Retinal pigment epithelial cell (primary cell): ENCODE results near the gene ZNRD2.
A peak's percentile ranks its signal among the peaks of the same experiment; 100 is the strongest.

Experiments used
- DNase-seq: peaks from one replicate; pipeline ENCODE4 v3.0.0-alpha.2; 2010; ENCODE audit warnings: low read depth
- H3K4me3 ChIP-seq: 2 replicates; pipeline ENCODE4 v1.5.1; 2011; ENCODE audit warnings: mild to moderate bottlenecking, low read length, control low read depth, moderate library complexity
- TF ChIP-seq, protein P1 (sequence below): conservative IDR thresholded peaks from 2 replicates; pipeline ENCODE4 v1.5.1; 2011; ENCODE audit warnings: low read depth, low read length, control low read depth, inconsistent platforms

ZNRD2 gene

DNA sequence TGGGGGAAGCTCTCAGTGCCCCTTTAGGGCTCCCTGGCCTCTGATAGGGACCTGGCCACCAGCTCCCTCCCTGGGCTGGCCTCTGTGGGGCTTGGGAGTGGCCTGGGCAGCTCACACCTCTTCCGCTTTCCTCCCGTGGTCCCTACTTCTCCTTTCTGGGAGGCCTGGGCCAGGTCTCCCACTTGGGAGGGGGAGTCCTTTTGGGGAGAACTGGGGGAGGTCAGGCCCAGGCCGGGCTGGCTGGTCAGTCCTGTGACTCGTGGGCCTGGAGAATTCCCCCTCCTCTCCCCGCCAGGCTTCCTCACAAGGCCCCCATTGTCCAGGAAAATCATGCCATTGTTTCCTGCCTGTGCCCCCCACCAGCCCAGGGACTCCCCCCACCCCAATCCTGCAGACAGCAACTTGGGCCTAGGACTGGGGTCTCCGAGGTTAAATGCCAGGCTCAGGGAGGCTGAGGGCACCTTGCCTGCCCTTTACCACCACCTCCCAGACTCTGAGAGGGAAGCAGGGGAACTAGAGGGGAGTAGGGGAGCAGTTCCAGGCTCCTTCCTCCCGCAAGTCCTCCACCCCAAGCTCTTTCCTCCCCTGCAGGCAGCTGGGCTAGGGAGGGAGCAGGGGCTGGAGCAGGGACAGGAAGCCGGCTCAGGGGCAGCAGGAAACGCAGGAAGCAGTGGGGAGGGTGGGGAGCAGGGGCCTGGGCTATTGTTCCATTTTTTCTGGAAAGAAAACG lies 40.9 kb downstream of the ZNRD2 start:
- peak overlapping the region; percentile 72 for H3K4me3 ChIP-seq
- TF ChIP-seq, protein P1, sequence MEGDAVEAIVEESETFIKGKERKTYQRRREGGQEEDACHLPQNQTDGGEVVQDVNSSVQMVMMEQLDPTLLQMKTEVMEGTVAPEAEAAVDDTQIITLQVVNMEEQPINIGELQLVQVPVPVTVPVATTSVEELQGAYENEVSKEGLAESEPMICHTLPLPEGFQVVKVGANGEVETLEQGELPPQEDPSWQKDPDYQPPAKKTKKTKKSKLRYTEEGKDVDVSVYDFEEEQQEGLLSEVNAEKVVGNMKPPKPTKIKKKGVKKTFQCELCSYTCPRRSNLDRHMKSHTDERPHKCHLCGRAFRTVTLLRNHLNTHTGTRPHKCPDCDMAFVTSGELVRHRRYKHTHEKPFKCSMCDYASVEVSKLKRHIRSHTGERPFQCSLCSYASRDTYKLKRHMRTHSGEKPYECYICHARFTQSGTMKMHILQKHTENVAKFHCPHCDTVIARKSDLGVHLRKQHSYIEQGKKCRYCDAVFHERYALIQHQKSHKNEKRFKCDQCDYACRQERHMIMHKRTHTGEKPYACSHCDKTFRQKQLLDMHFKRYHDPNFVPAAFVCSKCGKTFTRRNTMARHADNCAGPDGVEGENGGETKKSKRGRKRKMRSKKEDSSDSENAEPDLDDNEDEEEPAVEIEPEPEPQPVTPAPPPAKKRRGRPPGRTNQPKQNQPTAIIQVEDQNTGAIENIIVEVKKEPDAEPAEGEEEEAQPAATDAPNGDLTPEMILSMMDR: no peak
- no peak for DNase-seq

DNA sequence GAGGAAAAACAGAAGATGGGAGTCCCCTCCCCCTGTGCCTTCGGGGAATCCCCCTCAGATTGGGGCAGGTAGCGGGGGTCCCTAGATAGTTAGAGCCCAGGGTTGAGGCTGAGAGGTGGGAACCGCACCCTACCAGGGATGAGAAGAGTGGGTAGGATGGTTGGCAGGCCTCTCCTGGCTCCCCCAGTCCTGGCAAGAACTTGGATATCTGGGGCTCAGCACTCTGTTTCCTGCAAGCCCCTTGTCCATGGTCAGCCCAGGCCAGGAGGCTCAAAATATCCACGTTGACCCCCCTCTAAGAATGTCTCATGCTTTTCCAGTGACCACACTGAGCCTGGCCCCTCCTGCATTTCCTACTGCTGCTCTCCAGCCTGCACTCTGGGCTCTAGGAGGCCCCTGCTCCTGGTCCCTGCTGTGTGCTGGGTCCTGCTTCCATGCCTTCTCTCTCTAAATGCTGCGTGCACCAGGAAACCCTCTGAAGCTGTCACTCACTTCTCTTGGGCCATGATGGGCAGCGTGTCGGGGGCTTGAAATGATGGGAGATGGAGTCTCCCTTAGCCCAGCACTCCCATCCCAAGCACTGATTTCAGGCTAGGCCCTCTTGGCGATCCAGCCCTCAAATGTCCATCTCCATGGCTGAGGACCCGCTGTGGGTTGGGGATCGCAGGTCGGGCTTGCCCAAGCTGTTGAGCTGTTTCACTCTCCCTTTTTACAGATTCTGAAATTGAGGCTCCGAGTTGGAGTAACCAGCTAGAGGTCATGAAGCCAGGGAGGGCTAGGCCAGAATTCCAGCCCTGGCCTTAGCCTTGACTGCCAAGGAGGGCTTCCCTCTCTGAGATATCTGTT lies 41.7 kb downstream of the ZNRD2 start:
- no peak for DNase-seq
- TF ChIP-seq, protein P1: no peak
- H3K4me3 ChIP-seq: peak overlapping the region; percentile 72

DNA sequence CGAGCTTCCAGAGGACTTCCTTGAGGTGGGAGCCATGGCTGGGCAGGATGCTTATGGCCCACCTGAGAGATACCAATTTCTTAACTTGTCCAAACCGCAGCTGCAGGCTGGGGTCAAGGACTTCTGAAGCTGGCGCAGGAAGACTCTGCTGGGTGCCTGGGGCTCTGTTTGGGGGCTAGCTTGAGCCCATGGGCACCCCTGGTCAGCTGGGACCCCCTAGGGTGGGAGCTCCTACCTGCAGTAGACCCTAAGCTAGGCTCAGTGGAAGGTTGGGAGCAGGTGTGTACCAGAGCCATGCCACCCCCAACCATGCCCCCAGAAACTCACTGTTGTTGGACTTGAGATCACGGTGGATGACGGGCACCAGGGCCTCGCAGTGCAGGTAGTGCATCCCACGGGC lies 42.4 kb downstream of the ZNRD2 start:
- peak overlapping the region; percentile 72 for H3K4me3 ChIP-seq
- DNase-seq: no peak
- TF ChIP-seq, protein P1: no peak

DNA sequence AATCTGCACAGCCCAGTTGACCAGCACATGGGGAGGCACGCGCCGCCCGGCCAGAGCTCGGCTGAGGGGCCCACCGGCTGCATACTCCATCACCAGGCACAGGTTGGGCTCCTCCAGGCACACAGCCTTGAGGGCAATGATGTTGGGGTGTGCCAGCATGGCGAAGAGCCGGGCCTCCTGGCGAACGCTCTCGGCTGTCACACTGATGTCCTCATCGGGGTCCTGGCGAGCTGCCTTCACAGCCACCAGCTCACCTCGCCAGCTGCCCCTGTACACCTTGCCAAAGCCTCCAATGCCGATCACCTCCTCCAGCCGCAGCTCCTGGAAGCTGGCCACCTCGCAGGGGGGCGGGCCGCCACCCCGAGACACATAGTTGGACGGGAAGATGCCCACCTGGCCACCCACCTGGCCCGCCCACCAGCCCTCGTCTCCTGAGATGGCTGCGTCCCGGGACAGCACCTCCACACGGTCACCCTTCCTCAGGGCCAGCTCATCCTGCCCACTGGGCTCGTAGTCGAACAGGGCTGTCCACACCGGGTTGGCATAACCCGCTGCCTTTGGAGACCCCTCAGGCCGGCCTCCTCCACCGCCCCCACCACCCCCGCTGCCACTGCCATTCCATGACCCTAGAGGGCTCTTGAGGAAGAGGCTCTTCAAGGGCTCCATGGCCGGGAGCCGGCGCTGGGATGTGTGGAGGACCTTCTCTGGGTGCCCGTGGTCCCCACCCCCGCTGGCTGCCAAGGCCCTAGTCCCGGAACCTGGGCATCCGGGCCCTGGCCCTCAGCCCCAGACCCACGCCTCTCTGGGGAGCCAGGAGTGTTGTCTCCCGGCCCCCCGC lies 43.0 kb downstream of the ZNRD2 start:
- TF ChIP-seq, protein P1: no peak
- no peak for DNase-seq
- H3K4me3 ChIP-seq: peak overlapping the region; percentile 72

DNA sequence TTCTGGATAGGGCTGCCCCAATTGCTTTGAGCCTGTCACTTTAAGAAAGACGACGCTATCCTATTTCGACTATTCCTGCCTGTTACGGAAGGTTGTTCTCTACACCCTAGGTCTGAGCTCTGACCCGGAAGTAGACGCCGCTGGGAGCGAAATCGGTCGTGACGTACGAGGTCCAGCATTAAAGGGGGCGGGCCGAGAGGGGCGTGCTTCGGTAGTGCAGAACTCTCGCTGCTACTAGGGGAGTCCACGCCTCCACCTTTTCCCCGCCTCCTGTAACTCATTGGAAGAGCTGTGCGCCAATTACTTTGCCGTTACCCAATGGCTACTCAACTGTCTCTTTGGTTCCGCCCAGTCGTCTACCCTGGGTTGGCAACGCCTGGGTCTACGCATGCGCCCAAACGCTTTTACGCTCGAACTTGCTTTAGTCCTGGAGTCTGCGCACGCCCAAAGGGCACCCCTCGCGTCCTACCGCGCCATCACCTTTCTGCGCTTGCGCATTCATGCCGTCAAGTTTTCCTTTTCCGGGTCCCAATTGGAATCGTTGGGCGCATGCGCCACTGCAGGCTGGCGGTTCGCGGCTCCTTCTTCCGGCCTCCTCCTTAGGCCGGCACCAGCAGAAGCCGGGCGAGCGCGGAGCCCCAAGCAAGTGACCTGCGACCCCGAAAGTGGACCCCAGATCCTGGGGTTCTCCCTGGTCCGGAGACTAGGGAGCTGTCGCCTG lies 45.1 kb downstream of the ZNRD2 start, which contains the start of gene PCNX3:
Gene PCNX3, plus strand, starts transcription at position 548 of the 721 bp plus-strand sequence. CDS start 536 bp downstream, outside the sequence.
- TF ChIP-seq, protein P1: no peak
- DNase-seq: peak; percentile 99
- peak within 1 kb of the TSS; percentile 72 for H3K4me3 ChIP-seq

DNA sequence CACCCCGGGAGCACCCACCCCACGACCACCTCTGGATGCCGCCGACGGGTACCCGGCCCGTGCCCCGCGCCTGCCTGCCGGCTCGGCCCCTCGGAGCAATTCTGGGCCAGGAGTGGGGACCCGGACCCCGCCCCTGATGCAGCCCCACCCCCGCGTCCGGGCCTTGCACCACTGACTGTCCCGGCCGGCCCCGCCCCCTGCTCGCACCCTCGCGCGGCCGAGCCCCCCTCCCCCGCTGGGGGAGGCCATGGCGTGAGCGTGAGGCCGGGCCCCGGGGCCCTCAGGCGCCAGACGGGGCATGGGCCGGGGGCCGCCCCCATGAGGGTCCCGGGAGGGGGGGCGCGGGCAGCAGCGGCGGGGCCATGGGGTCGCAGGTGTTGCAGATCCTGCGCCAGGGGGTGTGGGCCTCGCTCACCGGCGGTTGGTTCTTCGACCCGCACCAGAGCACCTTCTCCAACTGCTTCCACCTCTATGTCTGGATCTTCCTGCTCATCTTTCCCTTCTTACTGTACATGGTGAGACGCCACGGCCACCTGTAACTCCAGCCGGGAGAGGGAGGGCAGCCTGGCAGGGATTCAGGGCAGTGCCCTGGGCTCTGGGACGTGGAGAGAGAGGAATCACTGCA lies 45.8 kb downstream of the ZNRD2 start:
- TF ChIP-seq, protein P1: no peak
- DNase-seq: no peak
- peak overlapping the region; percentile 72 for H3K4me3 ChIP-seq
